GM19238 (cell line): Measurements from ENCODE around the gene WDR43.
"Not testable (repeated sequence)": the region's sequence is repeated elsewhere in the genome, so short reads cannot be mapped to it uniquely, and the experiment has no call there.

Source experiments
- DNase-seq: peaks from one replicate; pipeline ENCODE4 v3.0.0; 2011; ENCODE audit warnings: low spot score; ENCODE audit not compliant: insufficient read length

The WDR43 gene

DNA sequence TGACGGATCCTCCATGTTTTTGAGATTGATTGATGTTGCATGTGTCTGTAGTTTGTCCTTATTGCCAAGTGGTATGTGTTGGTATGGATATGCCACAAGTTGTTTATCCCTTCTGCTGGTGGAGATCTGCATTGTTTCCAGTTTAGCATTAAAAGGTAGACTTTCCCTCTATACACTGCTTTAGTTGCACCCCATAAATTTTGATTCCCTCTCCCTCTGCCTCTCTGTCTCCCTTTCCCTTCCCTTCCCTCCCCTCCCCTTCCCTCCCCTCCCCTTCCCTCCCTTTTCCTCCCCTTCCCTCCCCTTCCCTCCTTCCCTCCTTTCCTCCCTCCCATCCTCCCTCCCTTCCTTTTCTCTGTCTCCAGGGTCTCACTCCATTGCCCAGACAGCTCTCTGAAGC lies 68.0 kb downstream of the WDR43 start:
- no peak for DNase-seq

DNA sequence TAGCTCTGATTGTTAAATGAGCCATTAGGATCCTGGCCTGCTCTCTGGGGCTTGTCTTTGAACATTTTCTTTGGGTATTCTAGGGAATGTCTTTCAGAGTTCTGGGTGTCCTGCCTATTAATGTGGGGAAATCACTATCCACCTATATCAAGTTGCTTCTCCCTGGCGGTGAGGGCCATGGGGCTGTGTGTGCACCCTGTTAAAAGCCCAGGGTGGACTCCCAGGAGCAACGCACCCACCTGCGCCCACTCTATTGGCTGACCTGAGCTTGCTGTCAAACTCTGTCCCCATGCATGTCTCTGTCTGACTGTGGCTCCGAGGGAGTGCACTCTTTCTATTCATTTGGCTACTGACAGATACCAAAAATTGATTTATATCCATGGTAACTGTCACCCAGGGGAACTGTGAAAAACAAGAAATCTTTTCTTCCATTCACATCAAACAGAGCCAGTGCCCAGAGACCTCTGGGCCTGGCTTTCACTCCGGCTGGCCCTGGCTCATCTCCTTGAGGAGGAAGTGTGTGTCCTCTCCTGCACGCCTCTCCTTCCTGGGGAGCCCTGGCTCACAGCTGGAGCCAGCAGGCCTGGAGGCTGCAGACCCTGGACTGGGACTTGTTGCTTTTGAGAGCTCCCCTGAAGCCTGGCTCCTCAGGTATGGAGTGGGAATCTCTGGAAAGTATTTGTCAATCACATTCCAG lies 76.1 kb downstream of the WDR43 start:
- no peak for DNase-seq

DNA sequence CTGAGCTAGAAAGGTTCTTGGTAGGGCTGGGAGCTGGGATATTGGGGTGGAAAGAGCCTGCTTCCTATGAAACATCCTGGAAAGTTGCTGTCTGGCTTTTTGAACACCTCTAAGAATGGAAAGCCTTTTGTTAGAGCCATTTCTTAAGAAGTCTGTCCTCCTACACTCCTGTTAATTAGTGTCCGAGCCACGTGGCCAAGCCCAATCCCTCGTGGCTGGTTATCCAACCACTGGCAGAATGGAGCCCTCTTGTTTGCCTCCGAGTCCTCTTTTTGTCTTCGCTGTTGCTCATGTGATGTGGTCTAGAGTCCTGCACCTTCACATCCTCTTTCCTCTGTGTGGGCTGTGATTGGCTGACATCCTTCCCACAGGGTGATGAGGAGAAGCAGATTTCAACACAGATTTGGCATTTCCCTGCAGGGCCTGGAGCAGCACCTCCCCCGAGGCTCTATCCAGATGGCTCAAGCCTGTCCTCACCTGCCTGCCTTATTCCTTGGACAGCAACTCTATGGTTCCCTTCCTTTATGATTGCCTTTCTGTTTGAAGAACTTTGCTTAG lies 78.4 kb downstream of the WDR43 start:
- DNase-seq: no peak

DNA sequence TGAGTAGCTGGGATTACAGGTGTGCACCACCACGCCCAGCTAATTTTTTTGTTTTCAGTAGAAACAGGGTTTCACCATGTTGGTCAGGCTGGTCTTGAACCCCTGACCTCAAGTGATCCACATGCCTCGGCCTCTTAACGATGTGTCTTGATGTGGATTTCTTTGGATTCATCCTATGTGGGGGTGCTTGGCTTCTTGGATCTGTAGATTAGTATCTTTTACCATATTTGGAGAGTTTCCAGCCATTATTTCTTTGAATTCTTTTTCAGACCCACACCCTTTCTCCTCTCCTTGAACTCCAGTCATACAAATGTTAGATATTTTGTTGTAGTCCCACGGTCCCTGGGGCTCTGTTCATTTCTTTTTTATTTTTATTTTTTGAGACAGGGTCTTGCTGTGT lies 79.8 kb downstream of the WDR43 start:
- no peak for DNase-seq

DNA sequence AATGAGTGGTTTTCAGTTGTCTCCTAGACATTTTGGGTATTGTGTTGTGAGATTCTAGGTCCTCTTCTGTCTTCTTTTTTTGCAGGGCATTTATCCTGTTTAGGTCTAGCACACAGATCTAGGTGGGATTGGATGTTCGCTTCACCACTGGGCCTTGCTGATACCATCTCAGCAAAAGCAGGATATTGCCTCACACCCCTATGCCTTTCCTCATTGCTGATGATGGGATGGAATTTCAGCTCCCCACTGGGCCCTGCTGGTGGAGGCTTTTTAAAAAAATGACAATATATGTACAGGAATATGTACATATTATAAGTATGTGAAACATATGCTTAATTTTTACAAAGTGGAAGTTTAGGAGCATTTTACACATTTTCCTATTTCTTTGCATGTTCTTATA lies 81.2 kb downstream of the WDR43 start:
- no peak for DNase-seq

DNA sequence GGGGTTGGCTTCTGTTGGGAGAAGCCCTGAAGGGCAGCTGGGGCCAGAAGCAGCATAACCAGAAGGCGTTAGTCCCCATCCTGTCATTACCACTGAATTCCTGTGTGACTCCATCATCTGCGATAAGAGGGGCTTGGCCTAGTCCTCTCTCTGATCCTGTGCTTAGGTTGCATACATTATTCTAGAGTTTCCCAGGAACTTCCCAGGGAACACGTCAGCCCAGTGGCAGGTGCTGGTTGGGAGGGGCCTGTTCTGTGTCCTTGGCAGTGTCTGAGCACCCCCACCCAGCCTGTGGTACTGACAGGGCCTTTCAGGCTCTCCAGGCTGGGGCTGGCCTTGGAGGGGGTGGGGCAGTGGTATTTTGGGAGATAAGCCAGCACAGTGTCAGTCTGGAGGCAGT lies 82.1 kb downstream of the WDR43 start:
- DNase-seq: no peak

DNA sequence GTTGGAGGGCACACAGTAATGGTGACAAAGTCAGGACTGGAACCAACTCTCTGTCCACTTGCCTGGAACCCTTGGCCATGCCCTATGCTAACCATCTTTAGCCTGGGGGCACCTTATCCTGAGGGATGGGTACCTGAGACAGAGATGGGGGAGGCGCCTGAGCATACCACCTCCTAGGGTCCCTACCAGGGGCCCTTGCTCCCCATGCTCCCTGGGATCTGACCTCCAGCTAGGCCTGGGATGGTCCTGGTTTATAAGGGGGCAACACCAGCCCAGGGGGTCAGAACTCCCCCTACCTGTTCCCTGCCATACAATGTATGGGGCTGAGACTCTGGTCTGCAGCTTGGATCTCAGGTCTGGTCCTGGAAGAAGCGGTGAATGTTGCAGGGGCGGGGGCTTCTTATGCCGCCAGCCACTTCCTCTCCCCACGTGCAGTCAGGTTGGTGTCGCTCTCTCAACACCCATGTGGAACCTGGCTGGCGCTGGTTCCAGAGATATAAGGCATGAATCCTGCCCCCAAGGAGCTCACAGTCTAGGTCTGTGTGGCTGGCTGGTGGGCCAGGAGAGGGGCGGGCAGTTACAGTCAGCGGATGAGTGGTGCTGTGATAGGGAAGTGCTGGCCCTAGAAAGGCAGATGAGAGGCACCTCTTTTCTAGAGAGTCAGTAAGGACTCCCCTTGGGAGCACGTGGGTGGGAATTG lies 82.9 kb downstream of the WDR43 start:
- DNase-seq: no peak

DNA sequence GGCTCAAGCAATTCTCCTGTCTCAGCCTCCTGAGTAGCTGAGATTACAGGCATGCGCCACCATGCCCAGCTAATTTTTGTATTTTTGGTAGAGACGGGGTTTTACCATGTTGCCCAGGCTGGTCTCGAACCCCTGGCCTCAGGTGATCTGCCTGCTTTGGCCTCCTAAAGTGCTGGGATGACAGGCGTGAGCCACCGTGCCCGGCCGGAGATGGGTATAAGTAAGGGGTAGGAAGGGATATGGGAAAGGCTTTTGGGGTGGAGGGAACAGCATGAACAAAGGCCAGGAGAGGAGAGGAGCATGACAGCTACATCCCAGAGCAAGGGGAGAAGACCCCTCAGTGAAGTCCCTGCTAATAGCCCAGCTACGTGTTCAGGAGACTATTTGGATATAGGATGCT lies 83.5 kb downstream of the WDR43 start:
- not testable (repeated sequence) for DNase-seq

DNA sequence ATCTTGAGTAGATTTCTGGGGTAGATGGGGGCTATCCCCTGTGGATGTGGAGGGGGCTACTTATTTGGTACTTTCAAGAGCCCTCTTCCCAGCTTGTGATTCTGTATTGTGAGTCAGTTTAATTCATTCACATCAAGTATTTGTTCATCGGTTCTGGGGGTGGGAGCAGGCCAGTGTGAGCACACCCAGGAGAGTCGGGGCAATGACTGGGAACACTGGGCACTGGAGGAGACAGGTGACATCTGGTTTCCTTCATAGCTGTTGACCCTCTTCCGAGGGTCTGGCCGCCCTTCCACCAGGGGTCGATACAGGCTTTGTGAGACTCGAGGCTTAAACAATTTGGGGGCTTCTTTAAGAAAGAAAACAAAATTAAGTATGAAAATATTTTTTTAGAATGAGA lies 84.1 kb downstream of the WDR43 start:
- no peak for DNase-seq

DNA sequence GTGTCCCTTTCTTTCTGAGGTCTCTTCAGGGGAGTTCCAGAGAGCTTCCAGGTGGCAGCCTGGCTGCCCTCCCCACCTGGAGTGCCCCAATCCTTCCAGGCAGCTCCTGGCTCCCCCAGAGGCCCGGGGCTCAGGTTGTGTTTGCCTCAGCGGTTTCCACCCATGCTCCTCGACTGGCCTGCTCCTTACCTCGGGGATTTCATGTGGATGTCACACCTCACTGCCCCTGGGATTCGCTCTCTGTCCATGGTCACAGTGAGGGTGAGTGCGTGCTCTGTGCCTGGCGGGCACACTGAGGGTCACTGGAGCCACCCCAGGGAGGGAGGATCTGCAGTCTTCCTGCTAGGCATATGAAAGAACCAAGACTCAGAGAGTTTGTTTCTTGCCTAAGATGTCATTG lies 84.6 kb downstream of the WDR43 start:
- DNase-seq: no peak

DNA sequence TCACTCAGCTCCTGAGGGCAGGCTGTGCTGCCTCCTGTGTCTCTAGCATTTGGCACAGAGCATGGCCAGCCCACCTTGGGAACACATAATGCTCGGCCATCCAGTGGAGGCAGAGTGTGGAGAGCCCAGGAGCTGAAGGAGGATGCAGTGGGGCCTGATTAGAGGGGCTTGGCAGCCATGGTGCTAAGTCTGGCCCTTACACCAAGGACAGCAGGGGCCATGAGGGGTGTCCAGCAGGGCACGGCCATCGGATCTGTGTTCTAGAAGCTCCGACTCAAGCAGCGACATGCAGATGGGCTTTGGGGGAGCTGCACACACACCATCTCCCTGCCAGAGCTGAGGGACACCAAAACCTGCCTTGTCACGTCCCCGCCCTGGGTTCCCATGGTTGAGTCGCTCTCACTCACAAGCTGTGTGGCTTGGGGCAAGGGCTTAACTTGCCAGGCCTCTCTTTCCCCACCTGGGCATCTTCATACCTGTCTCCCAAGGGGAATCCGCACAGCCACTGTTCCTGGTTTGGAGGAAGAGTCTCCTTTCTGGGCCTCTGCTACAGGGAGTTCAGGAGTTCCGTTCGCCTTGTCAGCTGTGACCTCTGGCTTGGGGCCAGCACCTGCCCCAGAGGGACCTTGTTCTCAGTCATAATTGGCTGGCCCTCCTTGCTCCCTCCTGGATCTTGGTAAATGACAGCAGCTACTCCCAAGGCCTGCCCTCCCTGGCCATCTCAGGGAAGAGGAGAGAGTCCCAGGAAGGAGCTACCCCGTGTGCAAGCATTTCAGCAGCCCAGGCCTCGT lies 85.3 kb downstream of the WDR43 start:
- DNase-seq: no peak

DNA sequence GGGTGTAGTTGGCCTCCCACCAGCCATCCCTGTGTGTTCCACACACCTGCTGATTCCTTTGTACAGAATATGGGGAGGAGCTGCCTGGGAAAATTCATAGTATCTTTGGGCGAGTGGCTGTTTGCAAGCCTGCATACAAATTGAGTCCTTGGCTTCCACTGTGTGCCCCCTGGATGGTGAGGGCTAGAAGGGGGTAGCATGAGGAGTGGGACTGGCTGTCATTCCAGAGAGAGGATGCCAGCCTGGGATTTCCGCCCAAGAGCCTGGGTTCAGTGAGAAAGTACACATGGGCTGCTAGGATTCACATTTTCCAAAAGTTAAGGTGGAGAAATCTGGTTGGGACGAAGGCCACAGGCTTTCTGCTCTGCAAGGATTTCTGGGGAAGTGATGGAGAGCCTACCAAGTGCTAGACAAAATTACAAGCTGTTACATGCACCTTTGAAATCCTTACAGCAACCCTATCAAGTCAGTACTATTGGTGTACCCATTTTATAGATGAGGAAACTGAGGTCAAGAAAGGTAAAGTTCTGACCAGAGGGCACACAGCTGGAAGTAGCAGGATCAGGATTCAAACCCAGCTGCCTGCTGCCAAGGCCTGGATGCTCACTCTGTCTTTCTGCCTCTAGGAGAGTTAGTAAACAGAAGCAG lies 86.0 kb downstream of the WDR43 start:
- no peak for DNase-seq

DNA sequence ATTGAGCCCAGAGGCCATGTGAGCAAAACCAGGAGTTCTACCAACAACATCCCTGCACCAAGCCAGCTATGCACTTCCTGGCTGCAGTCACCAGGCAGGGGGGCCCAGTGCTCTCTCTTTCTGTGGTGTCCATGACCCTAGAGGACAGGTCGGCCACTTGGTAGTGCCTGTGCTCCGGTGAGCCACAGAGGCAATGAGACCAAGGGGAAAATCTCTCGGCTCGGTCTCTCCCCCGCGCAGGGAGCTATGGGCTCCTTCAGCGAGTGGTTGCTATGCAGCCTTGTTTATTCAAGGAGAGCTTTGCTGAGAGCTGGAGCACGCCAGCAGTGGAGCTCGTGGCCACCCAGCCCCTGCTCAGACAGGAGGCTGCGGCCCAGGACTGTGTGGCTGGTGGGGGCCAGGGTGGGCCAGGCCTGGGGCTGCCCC lies 86.6 kb downstream of the WDR43 start, which contains the start of gene TOGARAM2:
TOGARAM2 (plus strand) TSS at position 283 of the 426 bp plus-strand sequence. CDS start 13,537 bp downstream, outside the sequence.
- DNase-seq: no peak

DNA sequence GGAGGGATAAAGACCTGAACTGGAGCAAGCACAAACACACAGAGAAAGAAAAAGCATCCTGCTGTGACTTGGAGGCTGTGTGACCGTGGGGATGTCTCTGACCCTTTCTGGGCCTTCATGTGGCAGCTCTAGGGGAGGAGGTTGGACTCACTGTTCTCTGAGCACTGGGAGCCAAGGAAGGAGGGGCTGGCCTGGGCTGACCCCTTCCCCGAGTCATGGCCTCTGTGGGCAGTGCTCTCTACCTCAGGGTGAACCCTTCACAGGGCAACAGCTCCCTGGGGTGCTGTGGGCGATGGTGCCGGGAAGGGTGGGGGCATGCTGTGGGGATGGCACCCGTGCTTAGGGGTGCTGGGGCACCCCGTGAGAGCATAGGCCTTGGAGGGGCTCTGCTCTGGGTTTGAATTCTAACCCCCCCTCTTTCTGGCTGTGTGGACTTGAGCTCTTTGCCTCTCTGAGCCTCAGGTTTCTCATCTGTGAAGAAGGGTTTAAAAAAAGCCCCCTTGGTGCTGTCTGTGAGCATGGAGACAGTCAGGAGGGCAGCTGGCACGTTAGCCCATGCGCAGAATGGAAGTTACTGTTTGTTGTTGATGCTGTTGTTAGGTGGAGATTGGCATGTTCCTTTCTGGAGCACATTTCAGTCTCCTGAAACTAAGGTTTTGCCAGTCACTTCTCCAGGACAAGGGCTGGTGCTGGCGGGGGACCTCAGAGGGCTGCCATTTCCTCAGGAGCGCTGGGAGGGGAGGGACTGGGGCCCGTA lies 87.3 kb downstream of the WDR43 start:
- DNase-seq: no peak

DNA sequence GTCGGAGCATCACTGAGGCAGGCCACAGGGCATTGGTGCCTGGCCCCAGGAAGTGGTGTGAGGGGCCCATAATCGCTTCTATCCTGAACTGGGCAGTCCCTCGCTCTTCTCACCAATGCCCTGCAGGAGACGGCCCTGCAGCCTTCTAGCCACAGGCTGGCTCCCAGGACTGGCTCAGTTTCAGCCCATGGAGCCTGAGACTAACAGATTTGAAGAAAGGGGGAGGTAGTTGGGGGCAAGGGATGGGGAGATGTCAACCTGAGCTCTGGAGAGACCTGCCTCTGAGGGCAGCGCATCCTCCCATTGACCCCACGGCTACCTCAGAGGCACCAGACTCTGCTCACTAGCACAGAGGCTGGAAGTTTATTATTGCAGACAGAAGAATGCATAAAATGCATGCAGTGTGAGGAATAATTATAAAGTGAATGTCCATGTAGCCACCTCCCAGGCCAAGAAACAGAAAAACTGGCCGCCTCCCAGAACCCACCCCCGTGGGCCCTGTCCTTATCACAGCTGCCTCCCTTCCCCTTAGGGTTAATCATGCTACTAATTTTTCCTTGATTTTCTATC lies 88.0 kb downstream of the WDR43 start:
- DNase-seq: no peak

DNA sequence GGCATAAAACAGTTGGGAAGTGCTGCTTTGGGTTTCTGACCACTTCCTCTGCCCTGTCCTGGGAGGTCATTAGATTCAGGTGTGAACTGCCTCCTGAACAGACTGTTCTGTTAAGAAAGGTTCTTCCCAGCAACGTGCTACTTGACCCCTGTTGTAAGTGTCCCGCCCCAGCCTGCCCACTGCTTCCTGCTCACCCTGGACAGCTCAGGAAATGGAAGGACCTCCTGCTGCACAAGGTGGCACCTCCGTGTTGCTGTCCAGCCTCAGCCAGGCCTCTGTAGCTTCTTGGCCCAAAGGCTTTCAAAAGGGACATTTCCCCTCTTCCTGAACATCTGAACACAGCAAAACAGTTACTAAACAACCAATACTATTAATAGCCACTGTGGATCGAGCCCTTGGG lies 92.0 kb downstream of the WDR43 start:
- no peak for DNase-seq

DNA sequence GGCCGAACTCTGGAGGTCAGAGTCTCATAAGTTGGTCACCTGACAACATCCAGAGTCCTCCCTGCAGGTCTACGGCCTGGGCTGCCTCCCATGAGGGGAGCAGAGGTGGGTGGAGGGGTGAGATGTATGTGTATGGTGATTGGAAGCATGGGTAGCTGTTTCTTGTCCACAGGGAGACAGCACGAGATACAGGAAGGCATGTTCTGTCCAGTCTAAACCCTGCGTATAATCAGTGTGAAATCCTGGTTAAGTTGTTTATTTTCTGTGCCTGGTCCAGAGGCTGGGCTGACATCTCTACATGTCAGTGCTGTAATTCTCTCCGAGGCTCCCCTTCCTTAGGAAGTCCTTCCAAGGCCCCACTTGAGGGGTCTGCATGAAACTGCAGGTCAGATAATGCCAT lies 95.5 kb downstream of the WDR43 start:
- DNase-seq: no peak

DNA sequence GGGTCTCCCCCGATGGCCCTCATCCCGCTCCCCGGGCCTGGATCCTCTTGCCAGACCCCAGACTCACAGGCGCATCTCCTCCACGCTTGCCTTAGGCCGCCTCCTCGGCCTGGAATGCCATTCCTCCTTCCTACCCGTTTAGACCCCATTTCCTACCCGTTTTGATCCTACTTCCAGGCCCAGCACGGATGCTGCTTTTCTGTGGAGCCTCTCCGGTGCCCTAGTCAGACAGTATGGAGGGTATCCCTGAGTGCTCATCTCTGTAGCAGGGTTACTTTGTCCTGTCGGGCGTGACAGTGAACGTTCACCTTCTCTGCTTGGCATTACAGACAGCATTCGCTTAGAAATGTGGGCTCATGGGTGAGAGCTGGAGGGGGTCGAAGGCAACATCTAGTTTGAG lies 96.0 kb downstream of the WDR43 start:
- DNase-seq: no peak

DNA sequence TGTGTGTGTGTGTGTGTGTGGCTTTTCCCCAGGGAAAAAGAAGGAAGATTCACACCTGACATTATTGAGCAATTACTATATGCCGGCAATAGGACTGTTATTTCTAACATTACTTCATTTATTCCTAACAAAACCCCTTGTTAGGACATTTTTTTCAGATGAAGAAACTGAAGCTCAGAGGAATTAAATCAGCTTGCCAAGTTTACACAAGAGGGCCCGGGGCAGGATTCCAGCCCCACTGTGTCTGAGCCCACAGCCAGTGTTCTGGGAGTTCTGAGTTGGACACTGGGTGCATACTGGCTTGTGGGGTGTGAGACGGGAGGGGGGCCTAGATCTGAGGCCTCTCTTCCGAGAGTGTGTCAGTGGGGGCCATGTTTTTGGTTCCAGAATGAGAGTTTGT lies 96.6 kb downstream of the WDR43 start:
- DNase-seq: no peak

DNA sequence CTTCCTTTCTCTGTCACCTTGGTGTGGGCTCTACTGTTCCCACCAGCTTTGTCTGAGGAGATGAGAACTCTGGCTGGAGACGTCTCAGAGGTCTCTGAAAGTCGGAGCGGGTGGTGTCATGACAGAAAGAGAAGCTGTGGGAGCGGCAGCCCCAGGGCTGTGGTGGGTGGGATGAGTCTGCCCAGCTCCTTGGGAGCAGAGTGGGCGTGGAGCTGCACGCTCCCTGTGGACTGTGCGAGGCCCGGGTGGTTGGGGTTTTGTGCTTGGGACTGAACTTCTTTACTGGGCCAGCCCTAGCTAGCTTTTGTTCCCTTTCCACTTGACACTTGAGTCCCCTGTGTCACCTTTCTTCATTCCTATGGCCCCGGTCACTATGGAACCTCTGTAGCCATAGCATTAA lies 97.0 kb downstream of the WDR43 start:
- no peak for DNase-seq
